BJ (cell line): ENCODE data around the gene CGB5. TPM values are rescaled to one million over a fixed set of nuclear protein-coding genes. Genes with fewer than 3 reads are reported as not detected.

Experiments used
- CTCF ChIA-PET: fragments of 350-600 bp; formaldehyde crosslinking; extraction: SDS; loops from one replicate; lab custom pipeline; 2021; ENCODE audit warnings: antibody characterized with exemption, inconsistent platforms; lab: Yijun Ruan, JAX
- POLR2A ChIA-PET: fragments of 300-600 bp; sonication (Branson Sonifier 250); formaldehyde crosslinking; extraction: SDS; loops from one replicate; lab custom pipeline; 2021; ENCODE audit warnings: antibody characterized with exemption; lab: Charles Lee
- DNase-seq: peaks from one replicate; pipeline ENCODE4 v3.0.0-alpha.2; 2011; ENCODE audit warnings: low read depth
- H3K27me3 ChIP-seq: 2 replicates; pipeline ENCODE4 v1.6.0; 2011; ENCODE audit warnings: low read length; ENCODE audit not compliant: control insufficient read depth, insufficient read depth
- H3K36me3 ChIP-seq: 2 replicates; pipeline ENCODE4 v1.5.1; 2011; ENCODE audit warnings: low read length; ENCODE audit not compliant: control insufficient read depth, insufficient read depth
- H3K4me3 ChIP-seq: 2 replicates; pipeline ENCODE4 v1.5.1; 2011; ENCODE audit warnings: low read depth, mild to moderate bottlenecking, control low read depth, low read length
- polyA plus RNA-seq: library from polyadenylated mRNA; depleted of rRNA; stranded (reverse); fragments of >200 nt; gene quantifications from 2 replicates; pipeline ENCODE4 v1.2.3, GENCODE V29; 2011
- TF ChIP-seq, protein P1 (sequence below): IDR thresholded peaks from 2 replicates; pipeline ENCODE4 v1.5.1; 2011; ENCODE audit warnings: low read depth, mild to moderate bottlenecking, control low read depth, inconsistent platforms, low read length, moderate library complexity; ENCODE audit not compliant: insufficient read depth

Gene CGB5
- polyA plus RNA-seq, 1 experiment = not detected

DNA sequence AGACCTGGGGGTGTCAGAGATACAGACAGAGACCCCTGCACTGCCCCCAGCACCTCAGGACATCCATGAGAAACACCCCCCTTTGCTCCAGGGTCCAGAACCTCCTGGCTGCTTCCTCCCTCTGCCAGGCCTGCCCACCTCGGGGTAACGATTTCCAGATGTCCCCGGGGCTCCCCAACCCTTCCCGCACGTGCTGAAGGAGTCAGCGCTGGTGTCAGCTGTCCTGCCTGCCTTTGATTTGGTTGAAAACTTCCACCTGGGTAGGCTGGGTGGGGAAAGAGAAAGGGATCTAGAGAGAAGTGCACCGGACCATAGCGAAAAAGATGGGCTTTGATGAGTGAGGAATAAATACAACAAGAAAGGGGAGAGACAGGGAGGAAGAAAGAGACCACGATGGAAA, 15.4 kb downstream of the CGB5 start:
- TF ChIP-seq, protein P1, sequence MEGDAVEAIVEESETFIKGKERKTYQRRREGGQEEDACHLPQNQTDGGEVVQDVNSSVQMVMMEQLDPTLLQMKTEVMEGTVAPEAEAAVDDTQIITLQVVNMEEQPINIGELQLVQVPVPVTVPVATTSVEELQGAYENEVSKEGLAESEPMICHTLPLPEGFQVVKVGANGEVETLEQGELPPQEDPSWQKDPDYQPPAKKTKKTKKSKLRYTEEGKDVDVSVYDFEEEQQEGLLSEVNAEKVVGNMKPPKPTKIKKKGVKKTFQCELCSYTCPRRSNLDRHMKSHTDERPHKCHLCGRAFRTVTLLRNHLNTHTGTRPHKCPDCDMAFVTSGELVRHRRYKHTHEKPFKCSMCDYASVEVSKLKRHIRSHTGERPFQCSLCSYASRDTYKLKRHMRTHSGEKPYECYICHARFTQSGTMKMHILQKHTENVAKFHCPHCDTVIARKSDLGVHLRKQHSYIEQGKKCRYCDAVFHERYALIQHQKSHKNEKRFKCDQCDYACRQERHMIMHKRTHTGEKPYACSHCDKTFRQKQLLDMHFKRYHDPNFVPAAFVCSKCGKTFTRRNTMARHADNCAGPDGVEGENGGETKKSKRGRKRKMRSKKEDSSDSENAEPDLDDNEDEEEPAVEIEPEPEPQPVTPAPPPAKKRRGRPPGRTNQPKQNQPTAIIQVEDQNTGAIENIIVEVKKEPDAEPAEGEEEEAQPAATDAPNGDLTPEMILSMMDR = no peak
- ChIA-PET POLR2A (no interaction called here), CTCF (interaction anchor here (0.8 to 3.5 kb wide), 4 partner anchors 16 to 67 kb away, joined by 3 to 14 read pairs (median 6); no protein-coding TSS in a partner anchor)
- H3K27me3 ChIP-seq = peaks cover 1% of the 10 kb centered on the region; the same call in 1 of the 2 replicates
- no peaks in the 10 kb centered on the region for H3K36me3 ChIP-seq
- no peak overlapping the region for H3K4me3 ChIP-seq
- DNase-seq = no peak

DNA sequence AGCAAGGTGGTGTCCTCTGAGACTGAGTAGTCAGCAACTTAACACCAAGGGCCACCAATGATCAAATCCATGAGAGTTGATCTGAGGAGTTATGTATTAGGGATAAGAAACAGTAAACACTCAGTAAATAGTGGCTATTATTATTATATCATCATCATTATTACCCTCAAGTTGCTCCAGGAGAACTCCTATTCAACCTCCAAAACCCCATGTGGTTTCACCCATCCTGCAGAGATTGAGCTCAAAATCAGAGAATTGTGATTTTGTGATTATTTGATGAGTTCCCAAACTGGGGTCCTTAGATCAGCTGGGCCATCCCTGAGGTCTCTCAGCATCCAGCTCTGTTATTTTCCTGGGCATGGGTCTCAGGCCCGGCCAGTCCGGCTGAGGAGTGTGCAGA, 17.4 kb downstream of the CGB5 start:
- no peaks in the 10 kb centered on the region for H3K36me3 ChIP-seq
- no peak for DNase-seq
- H3K27me3 ChIP-seq = peaks cover 10% of the 10 kb centered on the region
- H3K4me3 ChIP-seq = no peak overlapping the region
- ChIA-PET POLR2A (no interaction called here), CTCF (interaction anchor here (1.7 to 3.5 kb wide), 2 partner anchors 38 to 61 kb away, joined by 5 to 14 read pairs; no protein-coding TSS in a partner anchor)
- TF ChIP-seq, protein P1 = no peak

DNA sequence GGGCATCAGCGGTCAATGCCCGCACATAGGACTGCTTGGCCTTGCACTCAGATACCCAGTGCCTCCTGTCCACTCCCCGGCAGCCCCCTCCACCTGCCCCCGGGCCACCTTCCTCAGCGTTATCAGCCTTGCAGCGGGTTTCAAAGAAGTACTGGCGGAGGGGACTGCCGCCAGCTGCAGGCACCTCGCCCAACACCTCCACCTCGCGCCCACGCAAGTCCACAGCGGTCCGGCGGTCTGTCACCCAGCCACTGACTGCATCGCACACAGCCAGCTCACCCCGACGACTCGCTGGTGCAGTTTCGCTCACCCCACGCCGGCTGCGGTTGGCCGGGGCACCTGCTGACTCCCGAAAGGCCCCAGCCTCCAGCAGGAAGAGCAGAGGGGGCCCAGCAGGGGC, 17.8 kb downstream of the CGB5 start:
- DNase-seq = no peak
- TF ChIP-seq, protein P1 = no peak
- CTCF ChIA-PET = interaction anchor here (1.7 kb wide), 1 partner anchor 37 kb away, joined by 5 read pairs; no protein-coding TSS in a partner anchor
- no peak overlapping the region for H3K4me3 ChIP-seq
- no peaks in the 10 kb centered on the region for H3K36me3 ChIP-seq
- POLR2A ChIA-PET = no interaction called here
- peaks cover 14% of the 10 kb centered on the region for H3K27me3 ChIP-seq

DNA sequence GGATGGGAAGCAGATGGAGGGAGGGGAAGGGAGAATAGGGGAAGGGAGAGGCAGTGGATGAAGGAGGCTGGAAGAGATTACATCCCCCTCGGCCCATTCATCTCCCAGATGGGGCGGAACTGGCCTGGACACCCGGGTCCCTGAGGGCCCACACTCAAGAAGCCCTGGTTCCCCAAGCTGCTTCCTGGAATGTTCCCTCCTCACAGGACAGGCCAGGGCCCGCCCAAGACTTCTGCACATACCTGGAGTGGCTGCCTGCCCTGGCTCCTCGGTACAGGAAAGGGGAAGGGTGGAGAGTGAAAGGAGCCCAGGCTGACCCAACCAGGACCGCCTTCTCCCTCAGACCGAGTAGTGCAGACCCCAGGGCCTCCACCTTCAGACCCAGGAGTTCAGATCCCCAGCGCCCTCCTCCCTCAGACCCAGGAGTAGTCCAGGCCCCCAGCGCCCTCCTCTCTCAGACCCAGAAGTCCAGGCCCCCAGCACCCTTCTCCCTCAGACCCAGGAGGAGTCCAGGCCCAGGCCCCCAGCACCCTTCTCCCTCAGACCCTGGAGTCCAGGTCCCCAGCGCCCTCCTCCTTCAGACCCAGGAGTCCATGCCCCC, 20.5 kb downstream of the CGB5 start:
- TF ChIP-seq, protein P1 = no peak
- DNase-seq = no peak
- Histone ChIP-seq H3K4me3 (no peak overlapping the region), H3K27me3 (peaks cover 17% of the 10 kb centered on the region), H3K36me3 (no peaks in the 10 kb centered on the region)
- CTCF ChIA-PET = no interaction called here
- POLR2A ChIA-PET = no interaction called here

DNA sequence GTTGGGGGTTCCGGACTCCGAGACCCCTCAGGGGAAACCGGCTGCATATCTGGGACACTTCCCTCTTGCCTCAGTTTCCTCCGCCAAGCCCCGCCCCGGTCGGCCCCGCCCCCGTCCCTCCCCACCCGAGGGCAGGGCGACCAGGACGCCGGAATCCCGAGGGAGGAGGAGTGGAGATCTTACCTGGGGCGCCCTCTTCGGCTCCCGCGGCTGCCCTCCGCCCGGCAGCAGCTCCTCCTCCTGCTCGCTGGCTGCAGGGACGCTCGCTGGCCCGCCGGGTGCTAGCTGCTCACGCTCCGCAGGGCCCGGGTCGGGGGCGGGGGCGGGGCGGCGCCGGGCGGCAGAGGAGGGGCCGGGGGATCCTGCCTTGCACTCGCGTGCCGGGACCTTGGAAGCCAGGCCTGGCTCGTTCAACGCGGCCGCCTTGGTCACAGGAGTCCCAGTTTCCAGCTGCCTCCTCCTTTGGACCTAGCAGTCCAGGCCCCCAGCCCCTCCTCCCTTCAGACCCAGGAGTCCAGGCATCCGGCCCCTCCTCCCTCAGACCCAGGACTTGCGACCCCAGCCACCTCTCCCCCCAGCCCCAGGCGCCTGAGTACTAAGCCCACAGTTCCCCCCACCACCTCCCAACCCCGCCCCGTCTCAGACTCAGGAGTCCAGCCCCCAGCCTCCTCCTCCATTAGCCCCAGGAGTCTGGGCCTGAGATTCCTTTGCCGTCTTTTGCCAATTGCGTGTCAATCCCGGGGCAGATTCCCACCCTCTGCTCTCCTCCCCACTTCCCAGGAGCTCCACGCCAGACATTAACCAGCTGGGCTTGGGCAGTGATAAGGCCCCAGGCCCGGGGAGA, 21.3 kb downstream of the CGB5 start, which contains the start of gene NTF4:
NTF4 (minus strand) TSS at position 51 of the 844 bp plus-strand sequence. CDS start 2,821 bp downstream, outside the sequence.
- ChIA-PET CTCF (interaction anchor here (0.8 to 0.9 kb wide), 2 partner anchors 10 to 71 kb away, joined by 3 read pairs; partner anchors contain the start of genes GYS1 and RUVBL2), POLR2A (interaction anchor here (0.8 kb wide), 1 partner anchor 84 kb away, joined by 9 read pairs; no protein-coding TSS in a partner anchor)
- Histone ChIP-seq H3K36me3 (no peaks in the 10 kb centered on the region), H3K4me3 (peak within 1 kb of the TSS; percentile 20; the same call in 1 of the 2 replicates), H3K27me3 (peaks cover 17% of the 10 kb centered on the region)
- DNase-seq = no peak
- TF ChIP-seq, protein P1 = no peak
